IMR-90 (cell line): ENCODE results near the gene CIT. TPM values are rescaled to one million over a fixed set of nuclear protein-coding genes. Genes with fewer than 3 reads are reported as not detected.

Experiments used
- ATAC-seq: fragments of 200-7000 bp; cut with Tn5 transposase; 2 replicates; pipeline ENCODE4 v1.9.1; 2020; ENCODE audit warnings: low read depth, mild to moderate bottlenecking, moderate library complexity
- BruUV-seq: library from RNA; stranded (reverse); fragments of 400-500 nt; replicated peaks from 2 replicates; lab custom pipeline; 2021; lab: Mats Ljungman, UMichigan
- CTCF ChIA-PET: fragments of 300-600 bp; formaldehyde crosslinking; extraction: SDS; loops from one replicate; lab custom pipeline; 2021; ENCODE audit warnings: antibody characterized with exemption; lab: Yijun Ruan, JAX
- POLR2A ChIA-PET: fragments of 300-600 bp; sonication (Branson Sonifier 250); formaldehyde crosslinking; loops from one replicate; lab custom pipeline; 2022; ENCODE audit warnings: antibody characterized with exemption; ENCODE audit not compliant: unreplicated experiment; lab: Charles Lee
- DNase-seq: peaks from one replicate; pipeline ENCODE4 v3.0.0; 2013
- H2AFZ ChIP-seq: replicated peaks from 2 replicates; pipeline ENCODE3; 2013; ENCODE audit warnings: low read length, mild to moderate bottlenecking; ENCODE audit not compliant: poor library complexity
- H2AK5ac ChIP-seq: 2 replicates; pipeline ENCODE4 v1.6.1; 2013; ENCODE audit warnings: low read depth, low read length, inconsistent platforms
- H2AK9ac ChIP-seq: replicated peaks from 2 replicates; pipeline ENCODE3; 2013; ENCODE audit warnings: mild to moderate bottlenecking, low read depth, low read length, moderate library complexity; ENCODE audit not compliant: poor library complexity
- H2BK120ac ChIP-seq: 2 replicates; pipeline ENCODE4 v1.6.1; 2013; ENCODE audit warnings: low read depth, low read length, inconsistent platforms
- H2BK15ac ChIP-seq: 3 replicates; pipeline ENCODE4 v1.6.1; 2013; ENCODE audit warnings: low read depth, low read length, inconsistent platforms
- H2BK20ac ChIP-seq: 2 replicates; pipeline ENCODE4 v1.6.1; 2013; ENCODE audit warnings: low read depth, mild to moderate bottlenecking, inconsistent platforms, low read length, moderate library complexity
- H2BK5ac ChIP-seq: 2 replicates; pipeline ENCODE4 v1.6.1; 2013; ENCODE audit warnings: mild to moderate bottlenecking, low read depth, low read length, inconsistent platforms; ENCODE audit not compliant: poor library complexity, severe bottlenecking
- H3K14ac ChIP-seq: replicated peaks from 2 replicates; pipeline ENCODE4 v1.6.1; 2013; ENCODE audit warnings: low read depth, low read length, inconsistent platforms
- H3K18ac ChIP-seq: 2 replicates; pipeline ENCODE4 v1.6.1; 2013; ENCODE audit warnings: low read depth, low read length, control low read depth
- H3K23ac ChIP-seq: 2 replicates; pipeline ENCODE4 v1.6.1; 2013; ENCODE audit warnings: low read depth, low read length, inconsistent platforms
- H3K27ac ChIP-seq: 2 replicates; pipeline ENCODE4 v1.5.1; 2013; ENCODE audit warnings: mild to moderate bottlenecking, control low read depth, low read length; ENCODE audit not compliant: insufficient read depth
- H3K27me3 ChIP-seq: 2 replicates; pipeline ENCODE4 v1.6.1; 2013; ENCODE audit warnings: low read length; ENCODE audit not compliant: control insufficient read depth, insufficient read depth
- H3K36me3 ChIP-seq: 2 replicates; pipeline ENCODE4 v1.6.1; 2013; ENCODE audit warnings: low read length, mixed read lengths; ENCODE audit not compliant: control insufficient read depth, insufficient read depth
- H3K4ac ChIP-seq: 2 replicates; pipeline ENCODE4 v1.6.1; 2013; ENCODE audit warnings: low read depth, low read length, inconsistent platforms
- H3K4me1 ChIP-seq: 2 replicates; pipeline ENCODE4 v1.6.1; 2013; ENCODE audit warnings: low read length, mixed read lengths; ENCODE audit not compliant: control insufficient read depth, insufficient read depth
- H3K4me2 ChIP-seq: 2 replicates; pipeline ENCODE4 v1.6.1; 2013; ENCODE audit warnings: low read depth, mild to moderate bottlenecking, control low read depth, low read length, moderate library complexity
- H3K4me3 ChIP-seq: 2 replicates; pipeline ENCODE4 v1.5.1; 2013; ENCODE audit warnings: low read depth, mild to moderate bottlenecking, control low read depth, low read length, moderate library complexity; ENCODE audit not compliant: insufficient read depth
- H3K56ac ChIP-seq: 2 replicates; pipeline ENCODE4 v1.6.1; 2013; ENCODE audit warnings: low read length, inconsistent platforms; ENCODE audit not compliant: insufficient read depth; ENCODE audit errors: extremely low read depth
- H3K79me1 ChIP-seq, 2 experiments: 2 replicates each; pipeline ENCODE4 v1.6.1; 2013; ENCODE audit warnings: low read length in 2 of 2, inconsistent platforms in 1 of 2, low read depth in 1 of 2
- H3K9ac ChIP-seq: 2 replicates; pipeline ENCODE4 v1.6.1; 2013; ENCODE audit warnings: low read depth, low read length, control low read depth
- H3K9me1 ChIP-seq: 2 replicates; pipeline ENCODE4 v1.6.1; 2013; ENCODE audit warnings: low read length, inconsistent platforms; ENCODE audit not compliant: insufficient read depth
- H3K9me3 ChIP-seq: 2 replicates; pipeline ENCODE4 v1.6.1; 2013; ENCODE audit warnings: low read length; ENCODE audit not compliant: control insufficient read depth, insufficient read depth
- H4K20me1 ChIP-seq: 2 replicates; pipeline ENCODE4 v1.6.1; 2013; ENCODE audit warnings: low read length, inconsistent platforms; ENCODE audit not compliant: insufficient read depth
- H4K5ac ChIP-seq: 2 replicates; pipeline ENCODE4 v1.6.1; 2013; ENCODE audit warnings: mild to moderate bottlenecking, low read depth, low read length, control low read depth
- H4K8ac ChIP-seq, 2 experiments: 2 replicates each; pipeline ENCODE4 v1.6.1; 2013; ENCODE audit warnings: low read depth in 2 of 2, low read length in 2 of 2, control low read depth in 1 of 2, inconsistent platforms in 1 of 2
- H4K91ac ChIP-seq: 2 replicates; pipeline ENCODE4 v1.6.1; 2013; ENCODE audit warnings: low read depth, low read length, inconsistent platforms; ENCODE audit not compliant: insufficient read depth
- BHLHE40 ChIP-seq: fragments of 150-350 bp; IDR thresholded peaks from 2 replicates; pipeline ENCODE4 v1.6.1; 2016; ENCODE audit warnings: mild to moderate bottlenecking, low read depth, low read length
- CEBPB ChIP-seq: IDR thresholded peaks from 2 replicates; pipeline ENCODE4 v1.6.1; 2012; ENCODE audit warnings: low read depth, low read length, improper control_type of control experiment
- CHD1 ChIP-seq: IDR thresholded peaks from 2 replicates; pipeline ENCODE4 v1.6.1; 2012; ENCODE audit warnings: low read depth, low read length, improper control_type of control experiment
- FOS ChIP-seq: fragments of 150-350 bp; IDR thresholded peaks from 2 replicates; pipeline ENCODE4 v1.6.1; 2016; ENCODE audit warnings: low read depth, low read length
- MAFK ChIP-seq: IDR thresholded peaks from 2 replicates; pipeline ENCODE4 v1.6.1; 2012; ENCODE audit warnings: low read depth, low read length, improper control_type of control experiment
- MAZ ChIP-seq: IDR thresholded peaks from 2 replicates; pipeline ENCODE4 v1.6.1; 2012; ENCODE audit warnings: low read depth, mild to moderate bottlenecking, low read length, improper control_type of control experiment, moderate library complexity, borderline replicate concordance
- MXI1 ChIP-seq: IDR thresholded peaks from 2 replicates; pipeline ENCODE4 v1.6.1; 2012; ENCODE audit warnings: low read depth, mild to moderate bottlenecking, low read length, moderate library complexity, borderline replicate concordance
- NFE2L2 ChIP-seq: fragments of 150-350 bp; IDR thresholded peaks from 2 replicates; pipeline ENCODE4 v1.6.1; 2016; ENCODE audit warnings: low read depth, mild to moderate bottlenecking, low read length
- POLR2A ChIP-seq: IDR thresholded peaks from 2 replicates; pipeline ENCODE4 v1.6.1; 2012; ENCODE audit warnings: mild to moderate bottlenecking, low read depth, low read length
- RAD21 ChIP-seq: IDR thresholded peaks from 2 replicates; pipeline ENCODE4 v1.6.1; 2012; ENCODE audit warnings: low read length, improper control_type of control experiment
- RCOR1 ChIP-seq: IDR thresholded peaks from 2 replicates; pipeline ENCODE4 v1.6.1; 2012; ENCODE audit warnings: mild to moderate bottlenecking, low read length, improper control_type of control experiment; ENCODE audit not compliant: insufficient replicate concordance
- RFX5 ChIP-seq: IDR thresholded peaks from 2 replicates; pipeline ENCODE4 v1.8.0; 2012; ENCODE audit warnings: low read depth, mild to moderate bottlenecking, low read length, moderate library complexity
- SMC3 ChIP-seq: fragments of 150-350 bp; IDR thresholded peaks from 2 replicates; pipeline ENCODE4 v1.6.1; 2016; ENCODE audit warnings: low read depth, mild to moderate bottlenecking, antibody characterized with exemption, low read length, moderate library complexity
- WGBS, 2 experiments: methylation state at CpG; one replicate each; pipeline versions ENCODE4 v1.1.5 to v1.1.7; 2013; ENCODE audit warnings: missing lambda C conversion rate in 2 of 2; ENCODE audit not compliant: insufficient read length in 1 of 2; ENCODE audit errors: extremely low coverage in 2 of 2; 5-methylcytosine and 5-hydroxymethylcytosine counted together
- dilution Hi-C: fragments of 300-500 bp; cut with HindIII; formaldehyde crosslinking; loops from one replicate; pipeline ENCODE4 v1.14.3; 2018; ENCODE audit warnings: low sequenced_read_pairs; ENCODE audit not compliant: unreplicated experiment
- in situ Hi-C: fragments of 300-500 bp; cut with MboI; formaldehyde crosslinking; loops from 3 replicates; pipeline ENCODE4 v1.14.3; 2019; ENCODE audit warnings: low sequenced_read_pairs, inconsistent platforms, mixed read lengths
- intact Hi-C: fragments of 100-400 bp; cut with micrococcal nuclease; formaldehyde crosslinking; loops from 2 replicates; pipeline ENCODE4 v1.10.0; 2022
- polyA plus RNA-seq, 3 experiments: library from polyadenylated mRNA; depleted of rRNA; stranded (reverse); fragments of >200 nt; gene quantifications; 2 replicates each; pipeline ENCODE4 v1.2.3, GENCODE V29; 2012; ENCODE audit warnings: low replicate concordance in 1 of 3
- total RNA-seq: library from RNA; depleted of rRNA; stranded (reverse); fragments of >200 nt; gene quantifications from 2 replicates; pipeline ENCODE4 v1.2.3, GENCODE V29; 2012
- TF ChIP-seq, protein P1 (sequence below): fragments of 150-350 bp; IDR thresholded peaks from 2 replicates; pipeline ENCODE4 v1.6.1; 2016; ENCODE audit warnings: low read depth, mild to moderate bottlenecking, low read length, moderate library complexity, borderline replicate concordance
- TF ChIP-seq, protein P2 (sequence below): fragments of 150-350 bp; IDR thresholded peaks from 2 replicates; pipeline ENCODE4 v1.6.1; 2017; ENCODE audit warnings: mild to moderate bottlenecking, antibody characterized with exemption, low read length, low read depth
- TF ChIP-seq, protein P3 (sequence below): conservative IDR thresholded peaks from 2 replicates; pipeline ENCODE4 v1.5.1; 2012; ENCODE audit warnings: mild to moderate bottlenecking, low read depth, low read length, improper control_type of control experiment

The CIT gene
- total and polyA plus RNA-seq, 2 of the 4 experiments (the other 2 are of a cell fraction) = 13.1 to 21.0 TPM

DNA sequence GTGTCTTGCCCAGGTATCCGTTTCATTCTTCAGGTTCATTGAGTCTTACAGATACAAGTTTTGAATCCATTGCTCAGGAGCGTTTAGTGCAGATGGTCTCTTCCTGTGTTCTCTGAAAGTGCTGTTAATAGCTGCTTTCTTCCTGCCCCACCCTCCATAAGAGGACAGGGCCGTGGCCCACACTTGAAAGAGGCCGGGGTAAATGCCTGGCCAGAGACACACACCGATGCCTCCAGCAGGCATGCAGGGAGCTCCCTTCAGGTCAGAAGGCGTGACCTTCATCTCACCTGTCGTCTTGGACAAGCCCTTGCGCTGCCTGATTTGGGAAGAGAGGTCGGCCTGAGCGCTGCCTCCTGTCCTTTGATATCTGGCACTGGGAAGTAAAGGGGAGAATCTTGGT is 197.6 kb downstream of the CIT start:
- H3K4me1 ChIP-seq = no peaks in the 10 kb centered on the region
- no peak overlapping the region for H3K14ac ChIP-seq
- no peak for DNase-seq
- dilution Hi-C loops = no loop called here
- H4K8ac ChIP-seq = no peak overlapping the region
- no peak overlapping the region for H3K56ac ChIP-seq
- H2BK15ac ChIP-seq = no peak overlapping the region
- ChIA-PET CTCF (no interaction called here), POLR2A (no interaction called here)
- no peaks in the 10 kb centered on the region for H4K20me1 ChIP-seq
- H2BK5ac ChIP-seq = no peak overlapping the region
- H3K23ac ChIP-seq = no peak overlapping the region
- H3K4me3 ChIP-seq = no peak overlapping the region
- H3K79me1 ChIP-seq = no peaks in the 10 kb centered on the region; a peak in 1 of 4 replicates
- no peak for ATAC-seq
- no peak overlapping the region for H2AFZ ChIP-seq
- H3K9me1 ChIP-seq = no peaks in the 10 kb centered on the region; the same call in 1 of the 2 replicates
- no peaks in the 10 kb centered on the region for H3K27me3 ChIP-seq
- no TSS peak for BruUV-seq
- H3K27ac ChIP-seq = no peak overlapping the region
- H3K4ac ChIP-seq = no peak overlapping the region
- H4K91ac ChIP-seq = no peak overlapping the region
- WGBS, 2 experiments = 83% methylated on average over 3 of the region's 10 CpGs; no CpG with 5 or more reads in 1 of the 2 experiments
- H3K18ac ChIP-seq = no peak overlapping the region
- no peak overlapping the region for H2AK5ac ChIP-seq
- no peak overlapping the region for H3K9ac ChIP-seq
- no peak overlapping the region for H2BK20ac ChIP-seq
- no peak overlapping the region for H4K5ac ChIP-seq
- TF ChIP-seq, protein P1, sequence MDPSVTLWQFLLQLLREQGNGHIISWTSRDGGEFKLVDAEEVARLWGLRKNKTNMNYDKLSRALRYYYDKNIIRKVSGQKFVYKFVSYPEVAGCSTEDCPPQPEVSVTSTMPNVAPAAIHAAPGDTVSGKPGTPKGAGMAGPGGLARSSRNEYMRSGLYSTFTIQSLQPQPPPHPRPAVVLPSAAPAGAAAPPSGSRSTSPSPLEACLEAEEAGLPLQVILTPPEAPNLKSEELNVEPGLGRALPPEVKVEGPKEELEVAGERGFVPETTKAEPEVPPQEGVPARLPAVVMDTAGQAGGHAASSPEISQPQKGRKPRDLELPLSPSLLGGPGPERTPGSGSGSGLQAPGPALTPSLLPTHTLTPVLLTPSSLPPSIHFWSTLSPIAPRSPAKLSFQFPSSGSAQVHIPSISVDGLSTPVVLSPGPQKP = no peak
- TF ChIP-seq RCOR1 (no peak), RAD21 (no peak), SMC3 (no peak), MAFK (no peak), CHD1 (no peak), CEBPB (no peak), BHLHE40 (no peak), MXI1 (no peak), FOS (no peak), POLR2A (no peak), RFX5 (no peak), NFE2L2 (no peak), MAZ (no peak)
- TF ChIP-seq, protein P2, sequence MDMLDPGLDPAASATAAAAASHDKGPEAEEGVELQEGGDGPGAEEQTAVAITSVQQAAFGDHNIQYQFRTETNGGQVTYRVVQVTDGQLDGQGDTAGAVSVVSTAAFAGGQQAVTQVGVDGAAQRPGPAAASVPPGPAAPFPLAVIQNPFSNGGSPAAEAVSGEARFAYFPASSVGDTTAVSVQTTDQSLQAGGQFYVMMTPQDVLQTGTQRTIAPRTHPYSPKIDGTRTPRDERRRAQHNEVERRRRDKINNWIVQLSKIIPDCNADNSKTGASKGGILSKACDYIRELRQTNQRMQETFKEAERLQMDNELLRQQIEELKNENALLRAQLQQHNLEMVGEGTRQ = no peak
- TF ChIP-seq, protein P3, sequence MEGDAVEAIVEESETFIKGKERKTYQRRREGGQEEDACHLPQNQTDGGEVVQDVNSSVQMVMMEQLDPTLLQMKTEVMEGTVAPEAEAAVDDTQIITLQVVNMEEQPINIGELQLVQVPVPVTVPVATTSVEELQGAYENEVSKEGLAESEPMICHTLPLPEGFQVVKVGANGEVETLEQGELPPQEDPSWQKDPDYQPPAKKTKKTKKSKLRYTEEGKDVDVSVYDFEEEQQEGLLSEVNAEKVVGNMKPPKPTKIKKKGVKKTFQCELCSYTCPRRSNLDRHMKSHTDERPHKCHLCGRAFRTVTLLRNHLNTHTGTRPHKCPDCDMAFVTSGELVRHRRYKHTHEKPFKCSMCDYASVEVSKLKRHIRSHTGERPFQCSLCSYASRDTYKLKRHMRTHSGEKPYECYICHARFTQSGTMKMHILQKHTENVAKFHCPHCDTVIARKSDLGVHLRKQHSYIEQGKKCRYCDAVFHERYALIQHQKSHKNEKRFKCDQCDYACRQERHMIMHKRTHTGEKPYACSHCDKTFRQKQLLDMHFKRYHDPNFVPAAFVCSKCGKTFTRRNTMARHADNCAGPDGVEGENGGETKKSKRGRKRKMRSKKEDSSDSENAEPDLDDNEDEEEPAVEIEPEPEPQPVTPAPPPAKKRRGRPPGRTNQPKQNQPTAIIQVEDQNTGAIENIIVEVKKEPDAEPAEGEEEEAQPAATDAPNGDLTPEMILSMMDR = no peak
- no peak overlapping the region for H2BK120ac ChIP-seq
- H2AK9ac ChIP-seq = no peak overlapping the region
- in situ Hi-C loops = no loop called here
- H3K36me3 ChIP-seq = peaks cover 62% of the 10 kb centered on the region
- H3K4me2 ChIP-seq = no peak overlapping the region
- no peaks in the 10 kb centered on the region for H3K9me3 ChIP-seq
- intact Hi-C loops = no loop called here
